Hypothalamus (tissue), 51 donors: ENCODE measurements around the gene MYO1E.
A peak's percentile ranks its signal among the peaks of the same experiment; 100 is the strongest.
"Not testable (repeated sequence)": the region's sequence is repeated elsewhere in the genome, so short reads cannot be mapped to it uniquely, and the experiment has no call there.

Experiments
- DNase-seq, 51 donors: peaks; one replicate each; lab custom pipeline; 2025; lab: John Stamatoyannopoulos, UW

The MYO1E gene

DNA sequence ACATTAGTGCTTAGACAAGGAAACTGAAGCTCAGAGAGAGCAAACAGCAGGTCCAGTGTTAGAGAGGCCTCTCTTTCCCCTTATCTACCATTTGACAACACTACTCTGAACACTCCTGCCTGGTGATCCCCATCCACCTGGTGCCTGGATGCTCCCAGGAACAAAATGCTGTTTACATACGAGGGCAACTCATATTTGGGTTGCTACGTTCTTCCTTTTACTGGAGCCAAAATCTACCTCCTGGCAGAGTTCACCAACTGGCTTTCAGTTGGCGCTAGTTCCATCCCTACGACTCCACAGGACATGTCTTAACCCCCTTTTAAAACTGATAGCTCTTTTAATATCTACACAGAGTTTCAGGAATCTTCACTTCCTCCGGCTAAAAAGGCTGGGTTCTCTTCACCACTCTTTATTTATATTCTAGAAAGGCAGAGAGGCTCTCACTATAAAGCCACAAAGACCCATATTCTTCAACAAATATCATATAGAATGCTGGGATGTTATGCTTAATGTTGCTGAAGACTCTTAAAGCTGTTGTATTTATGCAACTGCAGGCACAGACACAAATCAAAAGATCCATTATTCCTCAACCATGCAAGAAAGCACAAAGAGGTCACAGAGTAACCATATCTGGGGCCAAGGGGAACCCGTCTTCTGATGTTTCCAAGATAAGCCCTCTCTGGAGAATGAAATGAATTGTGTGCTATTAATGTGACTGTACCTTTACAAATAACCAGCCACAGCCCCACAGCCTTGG lies 219.8 kb downstream of the MYO1E start:
- DNase-seq = no peak

DNA sequence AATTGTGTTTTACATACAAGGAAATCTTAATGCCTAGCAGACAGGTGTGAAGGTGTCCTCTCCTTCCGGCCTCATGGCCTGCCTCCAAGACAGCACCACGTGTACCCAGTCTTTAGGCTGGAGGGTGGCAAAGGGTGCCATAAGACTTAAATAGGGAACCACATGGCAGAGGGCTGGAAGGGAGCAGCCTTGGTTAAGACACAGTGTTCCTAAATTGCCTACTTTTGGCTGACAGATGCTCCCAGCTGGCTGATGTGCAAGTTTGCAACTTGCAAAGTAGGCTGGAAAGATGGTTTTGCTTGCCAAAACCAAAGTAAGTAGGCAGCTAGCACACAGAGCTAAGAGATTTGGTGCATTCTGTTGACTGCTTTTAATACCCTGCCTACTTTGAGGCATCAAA lies 222.5 kb downstream of the MYO1E start:
- peak in 2 of 51 donors; percentile 9 to 22 for DNase-seq

DNA sequence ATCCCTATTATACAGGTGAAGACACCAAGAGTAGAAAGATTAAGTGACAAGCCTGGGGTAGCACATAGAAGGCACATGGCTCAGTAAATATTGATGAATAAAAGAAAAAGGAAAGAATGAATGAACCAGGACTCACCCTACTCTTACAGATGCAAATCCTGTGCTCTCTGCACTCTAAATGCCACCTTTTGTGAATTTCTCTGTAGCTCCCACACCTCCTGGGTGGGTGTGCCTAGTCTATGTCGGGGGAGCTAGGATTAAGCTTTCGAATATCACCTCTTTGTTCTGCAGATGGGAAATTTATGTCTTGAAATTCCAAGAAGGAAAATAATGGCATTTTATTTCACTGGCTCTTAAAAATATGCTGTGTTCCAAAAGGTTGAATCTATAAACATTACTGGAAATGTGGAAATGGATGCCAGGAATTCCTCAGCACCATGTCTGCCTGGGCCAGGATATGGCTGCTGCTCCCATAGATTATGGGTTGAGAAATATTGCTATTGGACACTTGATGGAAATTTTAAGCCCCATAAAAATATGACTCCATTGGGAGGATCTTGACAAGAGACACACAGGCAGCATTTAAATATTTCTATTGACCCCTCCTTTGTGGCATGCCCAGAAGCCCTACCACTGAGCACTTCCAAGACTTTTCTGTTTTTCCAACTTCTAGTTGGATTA lies 224.4 kb downstream of the MYO1E start:
- no peak for DNase-seq

DNA sequence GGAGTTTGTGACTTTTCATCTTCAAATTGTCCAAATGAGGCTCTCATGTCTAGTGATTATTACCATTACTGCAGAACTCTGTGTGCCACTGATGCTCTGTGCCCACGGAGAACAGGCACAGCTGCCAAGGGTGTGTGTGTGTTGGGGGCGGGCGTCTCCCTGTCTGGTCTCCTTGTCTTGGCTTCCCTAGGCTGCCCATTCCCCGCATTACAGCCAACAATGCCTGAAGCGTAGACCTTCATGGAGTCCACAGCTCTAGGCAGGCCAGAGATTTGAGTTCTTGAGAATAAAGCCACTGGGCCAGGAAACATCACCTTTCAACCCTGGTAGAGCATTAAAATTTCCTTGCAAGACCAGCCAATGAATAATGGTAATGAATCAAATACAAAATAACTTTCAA lies 225.0 kb downstream of the MYO1E start:
- DNase-seq = no peak

DNA sequence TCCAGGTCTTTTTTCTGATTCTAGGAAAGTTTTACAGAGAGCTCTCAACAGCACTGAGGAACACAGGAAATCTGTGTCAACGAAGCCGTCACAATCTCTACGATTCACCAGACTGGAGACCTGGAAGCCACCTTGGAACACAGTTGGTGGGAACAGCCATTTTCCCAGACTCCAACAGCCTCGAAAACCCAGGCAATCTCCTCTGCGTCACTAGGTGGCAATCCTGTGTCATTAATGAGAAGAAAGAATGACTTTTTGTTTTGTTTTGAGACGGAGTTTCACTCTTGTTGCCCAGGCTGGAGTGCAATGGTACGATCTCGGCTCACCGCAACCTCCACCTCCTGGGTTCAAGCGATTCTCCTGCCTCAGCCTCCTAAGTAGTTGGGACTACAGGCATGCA lies 228.1 kb downstream of the MYO1E start:
- DNase-seq = peak in 2 of 51 donors; percentile 6 to 23

DNA sequence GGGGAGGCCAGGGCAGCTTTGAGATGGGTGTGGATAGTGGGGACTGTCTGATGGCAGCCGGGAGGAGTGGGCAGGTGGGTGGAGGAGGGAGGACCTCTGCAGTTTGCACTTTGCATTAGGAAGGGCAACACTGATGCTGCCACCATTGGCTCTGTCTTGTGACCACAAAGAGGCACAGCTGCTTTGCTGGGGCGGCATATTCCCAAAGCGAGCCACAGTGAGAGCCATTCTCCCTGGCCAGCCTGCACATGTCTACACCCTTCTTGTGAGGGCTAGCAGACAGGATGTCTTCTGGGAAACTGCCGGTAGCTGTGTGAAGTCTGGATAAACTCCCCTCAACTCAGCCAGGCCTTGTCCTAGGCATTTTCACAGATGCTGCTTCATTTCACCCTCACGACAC lies 229.4 kb downstream of the MYO1E start:
- DNase-seq = no peak

DNA sequence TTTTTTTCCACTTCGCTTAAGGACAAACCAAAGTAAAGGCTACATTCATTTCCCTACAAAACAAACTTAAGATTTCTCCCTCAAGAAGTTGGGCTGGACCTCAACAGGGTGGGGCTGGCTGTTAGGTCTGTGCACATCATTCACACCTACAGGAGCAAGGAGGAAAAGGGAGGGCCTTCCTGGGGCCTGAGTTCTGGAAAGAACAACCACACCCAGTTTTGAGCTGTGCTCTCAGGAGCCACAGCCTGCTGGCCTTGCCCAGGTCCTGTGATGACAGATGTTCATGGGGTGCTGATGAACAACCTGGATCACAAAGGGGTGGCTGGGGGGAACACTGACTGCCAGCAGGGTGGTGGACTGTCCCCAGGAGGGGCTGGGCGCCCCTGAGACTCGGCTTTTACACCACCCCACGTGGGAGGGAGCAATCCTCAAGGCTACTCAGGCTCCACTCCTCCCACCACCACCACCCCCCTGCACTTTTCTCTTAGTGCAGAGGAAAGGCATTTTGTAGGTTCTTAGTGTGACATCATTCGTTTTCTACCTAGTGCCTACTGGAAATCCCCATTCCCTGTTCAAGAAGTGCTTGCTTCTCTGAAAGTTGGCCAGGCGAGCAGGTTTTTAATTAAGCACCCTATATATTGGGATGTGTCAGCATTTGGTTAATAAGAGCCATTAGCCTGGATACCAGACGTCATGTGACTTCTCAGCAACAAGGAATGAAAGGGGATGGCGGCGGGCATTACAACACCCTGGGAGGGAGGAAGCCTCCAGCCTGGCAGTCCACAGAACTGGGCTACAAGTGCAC lies 232.0 kb downstream of the MYO1E start:
- no peak for DNase-seq

DNA sequence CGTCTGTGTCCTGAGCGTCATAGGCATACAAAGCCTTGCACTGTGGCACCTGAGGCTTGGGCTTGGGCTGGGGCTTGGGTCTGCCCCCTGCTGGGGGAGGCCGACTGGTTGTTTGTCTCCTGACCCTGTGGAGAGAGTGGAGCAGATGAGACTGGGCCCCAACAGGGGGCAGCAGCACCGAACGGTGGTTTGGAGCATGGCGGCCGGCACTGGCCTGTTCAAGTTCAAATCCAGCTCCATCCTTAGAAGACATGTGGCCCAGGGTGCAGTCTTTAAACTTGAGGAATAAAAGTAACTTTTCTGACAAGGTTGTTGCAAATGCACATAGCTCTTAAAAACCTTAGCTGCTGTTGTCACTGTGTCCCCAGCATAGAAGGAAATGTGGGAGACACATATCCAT lies 234.4 kb downstream of the MYO1E start:
- DNase-seq = no peak

DNA sequence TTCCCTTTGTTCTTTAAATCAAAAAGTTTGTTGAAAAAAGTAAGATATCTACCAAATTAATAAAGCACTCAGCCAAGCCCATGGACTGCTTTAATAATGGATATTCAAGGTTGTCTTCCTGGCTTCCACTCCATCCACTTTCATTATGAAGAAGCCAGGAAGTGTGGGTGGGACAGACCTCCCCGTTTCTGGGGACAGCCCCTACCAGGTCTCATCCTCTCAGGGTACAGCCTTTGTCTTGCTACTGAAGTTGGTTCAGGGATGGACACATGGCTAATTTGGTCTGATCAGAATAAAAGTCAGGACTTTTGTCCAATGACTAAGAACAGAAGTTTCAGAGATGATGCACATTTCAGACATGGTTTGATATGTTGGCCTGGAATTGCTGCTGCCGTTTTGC lies 235.1 kb downstream of the MYO1E start:
- no peak for DNase-seq

DNA sequence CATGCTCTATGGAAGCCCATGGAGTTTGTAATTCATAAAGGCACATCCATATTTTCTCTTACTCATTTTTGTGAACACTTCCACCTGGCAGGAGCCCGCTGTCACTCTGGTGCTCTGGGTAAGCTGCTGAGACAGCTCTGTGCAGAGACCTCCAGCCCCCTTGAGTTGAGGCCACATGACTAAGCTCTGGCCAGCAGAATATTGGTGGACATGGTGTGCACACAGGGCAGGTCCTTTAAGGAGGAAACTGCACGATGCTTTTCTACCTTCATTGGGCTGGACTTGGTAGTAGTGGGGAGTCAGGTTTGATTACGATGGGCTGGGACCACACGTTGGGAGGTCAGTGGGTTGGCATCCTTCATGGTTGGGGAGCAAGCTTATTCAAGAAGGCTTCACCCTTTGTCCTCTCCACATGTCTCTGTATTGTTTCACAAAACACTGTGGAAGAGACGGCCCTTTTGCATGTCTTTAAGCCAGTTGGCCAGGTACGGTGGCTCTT lies 238.7 kb downstream of the MYO1E start:
- no peak for DNase-seq

DNA sequence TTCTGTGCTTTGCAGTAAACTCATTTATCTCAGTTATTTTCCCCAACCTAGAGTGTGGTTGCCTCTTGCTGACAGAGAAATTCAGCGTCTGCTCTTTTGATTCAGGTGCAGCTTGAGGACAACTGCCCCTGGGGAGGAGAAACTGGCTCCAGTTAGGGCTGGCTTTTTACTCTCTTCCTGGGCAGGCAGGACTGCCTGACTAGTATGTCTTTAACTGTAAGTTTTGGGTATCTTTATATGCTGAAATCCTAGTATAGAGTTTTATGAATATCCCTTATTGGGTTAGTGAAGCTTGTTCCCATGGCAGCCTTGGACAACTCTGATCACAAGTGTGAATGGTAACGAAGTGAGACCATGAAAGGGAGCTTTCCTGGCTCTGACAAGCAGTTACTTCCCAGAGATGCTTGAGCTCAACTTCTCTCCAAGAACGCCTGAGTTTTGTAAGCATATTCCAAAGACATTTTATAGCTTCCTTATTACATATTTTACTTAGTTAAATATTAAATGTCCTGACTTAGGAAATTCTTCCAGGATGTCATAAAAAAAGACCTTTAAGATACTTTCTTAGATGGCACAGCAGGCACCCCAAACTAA lies 240.6 kb downstream of the MYO1E start:
- DNase-seq = no peak

DNA sequence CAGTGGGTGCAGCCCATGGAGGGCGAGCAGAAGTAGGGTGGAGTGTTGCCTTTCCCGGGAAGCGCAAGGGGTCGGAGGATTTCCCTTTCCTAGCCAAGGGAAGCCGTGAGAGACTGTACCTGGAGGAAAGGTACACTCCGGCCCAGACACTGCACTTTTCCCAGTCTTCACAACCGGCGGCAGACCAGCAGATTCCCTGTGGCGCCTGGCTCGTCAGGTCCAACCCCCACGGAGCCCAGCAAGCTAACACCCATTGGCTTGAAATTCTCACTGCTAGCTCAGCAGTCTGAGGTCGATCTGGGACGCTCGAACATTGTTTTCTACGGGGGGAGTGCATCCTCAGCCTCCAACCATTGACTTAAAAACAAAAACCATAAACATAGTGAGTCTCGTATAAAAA lies 241.2 kb downstream of the MYO1E start:
- no peak for DNase-seq

DNA sequence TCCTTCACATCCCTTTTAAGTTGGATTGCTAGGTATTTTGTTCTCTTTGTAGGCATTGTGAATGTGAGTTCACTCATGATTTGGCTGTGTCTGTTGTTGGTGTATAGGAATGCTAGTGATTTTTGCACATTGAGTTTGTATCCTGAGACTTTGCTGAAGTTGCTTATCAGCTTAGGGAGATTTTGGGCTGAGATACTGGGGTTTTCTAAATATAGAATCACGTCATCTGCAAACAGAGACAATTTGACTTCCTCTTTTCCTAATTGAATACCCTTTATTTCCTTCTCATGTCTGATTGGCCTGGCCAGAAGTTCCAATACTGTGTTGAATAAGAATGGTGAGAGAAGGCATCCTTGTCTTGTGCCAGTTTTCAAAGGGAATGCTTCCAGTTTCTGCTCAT lies 245.4 kb downstream of the MYO1E start:
- not testable (repeated sequence) for DNase-seq

DNA sequence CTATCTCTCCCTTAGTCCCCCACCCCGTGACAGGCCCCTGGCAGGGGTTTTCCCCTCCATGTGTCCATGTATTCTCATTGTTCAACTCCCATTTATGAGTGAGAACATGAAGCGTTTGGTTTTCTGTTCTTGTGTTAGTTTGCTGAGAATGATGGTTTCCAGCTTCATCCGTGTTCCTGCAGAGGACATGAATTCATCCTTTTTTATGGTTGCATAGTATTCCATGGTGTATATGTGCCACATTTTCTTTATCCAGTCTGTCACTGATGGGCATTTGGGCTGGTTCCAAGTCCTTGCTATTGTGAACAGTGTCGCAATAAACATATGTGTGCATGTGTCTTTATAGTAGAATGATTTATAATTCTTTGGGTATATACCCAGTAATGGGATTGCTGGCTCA lies 247.0 kb downstream of the MYO1E start:
- not testable (repeated sequence) for DNase-seq

DNA sequence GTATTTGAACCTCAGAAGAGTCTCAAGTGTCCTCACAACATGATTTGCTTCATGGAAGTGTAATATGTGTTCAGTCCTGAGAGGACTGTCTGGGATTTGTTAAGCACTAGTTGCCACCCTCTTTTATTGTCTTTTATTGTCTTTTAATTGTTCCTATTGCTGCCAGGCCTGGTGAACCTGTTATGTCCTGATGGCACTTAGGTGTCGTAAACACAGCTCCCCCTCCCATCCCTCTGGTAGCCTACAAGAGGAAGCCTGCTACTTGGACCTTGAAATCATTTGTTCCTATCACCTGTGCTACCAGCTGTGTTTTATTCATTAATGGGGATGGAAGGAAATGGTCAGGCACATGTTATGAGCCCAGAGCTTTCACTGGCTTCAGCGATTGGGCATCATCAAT lies 248.4 kb downstream of the MYO1E start:
- DNase-seq = no peak

DNA sequence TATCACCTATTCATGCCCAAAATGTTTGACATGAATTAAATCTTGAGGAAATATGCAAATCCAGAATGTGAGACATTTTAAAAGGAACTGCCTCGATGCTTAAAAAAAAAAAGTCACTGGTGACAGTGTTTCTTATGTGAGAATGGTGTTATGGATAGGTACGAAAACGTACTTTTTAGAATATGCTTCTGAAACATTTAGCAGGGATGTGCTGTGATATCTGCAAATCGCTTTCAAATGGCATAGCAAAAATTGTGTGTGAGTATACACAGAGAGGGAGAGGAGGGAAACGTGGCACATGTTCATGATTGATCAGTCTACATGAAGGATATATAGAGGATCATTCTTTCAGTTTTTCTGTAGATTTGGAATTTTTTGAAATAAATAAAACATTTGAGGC lies 251.7 kb downstream of the MYO1E start:
- DNase-seq = no peak

DNA sequence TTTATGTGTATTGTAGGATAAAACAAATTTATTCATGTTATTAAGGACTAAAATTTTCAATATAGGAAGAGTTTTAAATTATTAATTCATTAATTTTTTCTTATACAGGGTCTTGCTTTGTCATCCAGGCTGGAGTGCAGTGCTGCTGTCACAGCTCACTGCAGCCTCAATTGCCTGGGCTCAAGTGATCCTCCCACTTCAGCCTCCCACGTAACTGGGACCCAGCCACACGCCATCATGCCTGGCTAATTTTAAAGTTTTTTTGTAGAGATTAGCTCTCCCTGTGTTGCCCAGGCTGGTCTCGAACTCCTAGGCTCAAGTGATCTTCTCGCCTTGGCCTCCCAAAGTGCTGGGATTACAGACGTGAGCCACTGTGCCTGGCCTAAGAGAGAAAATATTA lies 253.0 kb downstream of the MYO1E start:
- no peak for DNase-seq

DNA sequence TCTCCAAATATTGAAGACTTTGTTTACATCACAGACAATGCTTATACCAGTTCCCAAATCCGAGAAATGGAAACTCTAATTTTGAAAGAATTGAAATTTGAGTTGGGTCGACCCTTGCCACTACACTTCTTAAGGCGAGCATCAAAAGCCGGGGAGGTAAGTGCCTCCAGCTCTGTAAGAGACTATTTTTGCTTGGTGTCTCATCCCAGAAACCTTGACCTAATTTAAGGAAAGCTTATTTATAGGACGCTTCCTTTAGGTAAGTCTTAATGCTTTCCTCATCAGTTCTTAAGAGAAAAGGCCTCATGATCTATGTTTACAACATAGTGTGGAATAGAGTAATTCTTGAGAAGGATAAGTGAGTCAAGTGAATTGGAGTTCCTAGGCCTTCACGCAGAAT lies 255.9 kb downstream of the MYO1E start:
- DNase-seq = no peak

DNA sequence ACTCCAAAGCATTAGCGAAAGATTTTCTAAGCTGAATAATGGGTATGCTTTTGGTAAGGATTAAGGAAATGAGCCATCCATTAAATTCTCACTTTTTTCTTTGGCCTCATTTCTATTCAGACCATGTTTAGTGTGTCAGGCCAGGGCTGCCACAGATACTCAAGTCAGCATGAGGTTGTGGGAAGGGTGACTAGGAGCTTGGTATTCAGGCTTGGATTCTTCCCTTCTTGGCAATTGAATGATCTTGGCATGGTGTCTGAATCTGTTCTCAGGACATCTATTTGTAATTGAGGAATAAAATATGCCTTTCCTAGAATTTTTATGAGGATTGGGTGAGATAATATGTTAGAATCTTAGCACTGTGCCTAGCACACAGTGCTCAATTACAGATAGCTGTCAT lies 256.5 kb downstream of the MYO1E start:
- no peak for DNase-seq

DNA sequence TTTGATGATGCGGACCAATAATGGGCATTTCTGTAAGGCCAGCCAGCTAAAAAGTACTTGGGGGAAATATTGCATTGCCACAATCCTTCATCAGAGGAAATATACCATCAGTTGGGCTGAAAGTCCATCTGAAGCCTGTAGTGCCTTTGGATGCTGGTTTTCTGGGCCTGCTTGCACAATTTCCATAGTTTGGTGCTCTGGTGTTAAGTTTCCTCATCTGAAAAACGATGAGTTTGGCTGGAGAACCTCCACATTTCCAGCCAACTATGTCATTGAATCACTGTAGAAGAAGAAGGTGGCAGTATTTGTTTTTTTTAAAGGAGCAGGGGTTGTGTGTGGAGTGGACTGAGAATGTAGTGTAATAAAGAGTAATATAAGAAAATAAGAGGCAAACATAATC lies 257.6 kb downstream of the MYO1E start:
- no peak for DNase-seq

DNA sequence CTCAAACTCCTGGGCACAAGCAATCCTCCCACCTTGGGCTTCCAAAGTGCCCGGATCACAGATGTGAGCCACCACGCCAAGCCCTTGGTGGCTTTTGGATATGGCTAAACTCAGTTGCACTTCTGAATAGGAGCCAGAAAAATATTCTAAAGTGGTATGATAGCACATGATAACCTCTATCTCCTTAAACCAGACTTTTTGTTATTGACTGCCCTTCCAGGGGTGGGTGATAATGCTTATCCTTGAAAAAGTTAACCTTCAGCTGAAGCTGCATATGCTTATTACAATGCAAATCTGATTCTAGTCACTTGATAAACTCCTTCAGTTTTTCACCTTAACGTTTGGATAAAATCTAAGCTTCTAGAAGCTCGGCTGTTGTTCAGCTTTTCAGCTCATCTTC lies 261.4 kb downstream of the MYO1E start:
- no peak for DNase-seq
